Mesenchymal stem cell (in vitro differentiated cells and primary cell): Measurements from ENCODE around the gene MTX2.

Experiments used
- DNase-seq: peaks from one replicate; pipeline ENCODE4 v3.0.0-alpha.2; 2013
- H2AFZ ChIP-seq: one replicate; pipeline ENCODE4 v1.6.1; 2013; ENCODE audit warnings: low read depth, mild to moderate bottlenecking, control low read depth, inconsistent platforms, low read length, moderate library complexity
- H2AK5ac ChIP-seq: 2 replicates; pipeline ENCODE4 v1.6.1; 2013; ENCODE audit warnings: low read length, moderate library complexity, mild to moderate bottlenecking, inconsistent platforms; ENCODE audit not compliant: severe bottlenecking
- H2BK120ac ChIP-seq: one replicate; pipeline ENCODE4 v1.6.1; 2013; ENCODE audit warnings: low read depth, mild to moderate bottlenecking, inconsistent platforms, low read length, moderate library complexity
- H2BK12ac ChIP-seq, 2 experiments: one replicate each; pipeline ENCODE4 v1.6.1; 2013; ENCODE audit warnings: inconsistent platforms in 2 of 2, low read length in 2 of 2, mild to moderate bottlenecking in 2 of 2, moderate library complexity in 2 of 2, control low read depth in 1 of 2
- H2BK15ac ChIP-seq: one replicate; pipeline ENCODE4 v1.6.1; 2013; ENCODE audit warnings: mild to moderate bottlenecking, low read depth, inconsistent platforms; ENCODE audit not compliant: poor library complexity, severe bottlenecking
- H2BK5ac ChIP-seq: 2 replicates; pipeline ENCODE4 v1.6.1; 2013; ENCODE audit warnings: low read depth, mild to moderate bottlenecking, low read length, control low read depth, inconsistent platforms; ENCODE audit not compliant: poor library complexity, severe bottlenecking
- H3K14ac ChIP-seq, 2 experiments: one replicate each; pipeline ENCODE4 v1.6.1; 2013; ENCODE audit warnings: inconsistent platforms in 2 of 2, low read length in 2 of 2, control low read depth in 1 of 2, mild to moderate bottlenecking in 1 of 2, moderate library complexity in 1 of 2
- H3K18ac ChIP-seq, 2 experiments: one replicate each; pipeline ENCODE4 v1.6.1; 2013; ENCODE audit warnings: inconsistent platforms in 2 of 2, low read length in 2 of 2, control low read depth in 1 of 2, low read depth in 1 of 2, mild to moderate bottlenecking in 1 of 2
- H3K23ac ChIP-seq, 2 experiments: one replicate each; pipeline ENCODE4 v1.6.1; 2013; ENCODE audit warnings: inconsistent platforms in 2 of 2, low read length in 2 of 2, mild to moderate bottlenecking in 2 of 2, moderate library complexity in 2 of 2, control low read depth in 1 of 2
- H3K27ac ChIP-seq: 2 replicates; pipeline ENCODE4 v1.5.1; 2013; ENCODE audit warnings: mild to moderate bottlenecking, moderate library complexity, low read length, control low read depth, inconsistent platforms; ENCODE audit not compliant: poor library complexity, severe bottlenecking
- H3K27me3 ChIP-seq, 2 experiments: 2 replicates each; pipeline versions ENCODE4 v1.6.1 to v1.7.0; 2013; ENCODE audit warnings: low read length in 2 of 2, mild to moderate bottlenecking in 2 of 2, moderate library complexity in 2 of 2, control low read depth in 1 of 2, inconsistent platforms in 1 of 2; ENCODE audit not compliant: control insufficient read depth in 1 of 2, insufficient read depth in 1 of 2
- H3K36me3 ChIP-seq, 2 experiments: 2 replicates each; pipeline versions ENCODE4 v1.6.1 to v1.7.0; 2013; ENCODE audit warnings: low read length in 2 of 2, control low read depth in 1 of 2, inconsistent platforms in 1 of 2, low read depth in 1 of 2, mild to moderate bottlenecking in 1 of 2; ENCODE audit not compliant: insufficient read depth in 2 of 2, control insufficient read depth in 1 of 2
- H3K4ac ChIP-seq, 2 experiments: one replicate each; pipeline ENCODE4 v1.6.1; 2013; ENCODE audit warnings: inconsistent platforms in 2 of 2, low read length in 2 of 2, mild to moderate bottlenecking in 2 of 2, moderate library complexity in 2 of 2, control low read depth in 1 of 2, low read depth in 1 of 2
- H3K4me1 ChIP-seq: 2 replicates; pipeline ENCODE4 v1.6.1; 2013; ENCODE audit warnings: low read depth, low read length, control low read depth; ENCODE audit not compliant: control insufficient read depth, insufficient read depth
- H3K4me2 ChIP-seq: 2 replicates; pipeline ENCODE4 v1.6.1; 2013; ENCODE audit warnings: low read length, mild to moderate bottlenecking, inconsistent platforms; ENCODE audit not compliant: poor library complexity, severe bottlenecking
- H3K4me3 ChIP-seq, 2 experiments: 2 replicates each; pipeline versions ENCODE4 v1.5.1 to v1.7.0; 2013; ENCODE audit warnings: low read length in 2 of 2, mild to moderate bottlenecking in 2 of 2, control low read depth in 1 of 2, low read depth in 1 of 2; ENCODE audit not compliant: insufficient read depth in 1 of 2
- H3K79me1 ChIP-seq: replicated peaks from 2 replicates; pipeline ENCODE4 v1.6.1; 2013; ENCODE audit warnings: mild to moderate bottlenecking, control low read depth, low read length, inconsistent platforms; ENCODE audit not compliant: poor library complexity, severe bottlenecking
- H3K9ac ChIP-seq: 2 replicates; pipeline ENCODE4 v1.7.0; 2013; ENCODE audit warnings: mild to moderate bottlenecking, low read length, moderate library complexity
- H3K9me3 ChIP-seq: 2 replicates; pipeline ENCODE4 v1.7.0; 2013; ENCODE audit warnings: mild to moderate bottlenecking, low read length; ENCODE audit not compliant: control insufficient read depth
- H4K8ac ChIP-seq: one replicate; pipeline ENCODE4 v1.6.1; 2013; ENCODE audit warnings: inconsistent platforms, mild to moderate bottlenecking, low read length, moderate library complexity
- H4K91ac ChIP-seq: one replicate; pipeline ENCODE4 v1.6.1; 2013; ENCODE audit warnings: mild to moderate bottlenecking, low read length, inconsistent platforms
- whole genome bisulfite sequencing: methylation state at CpG from one replicate; pipeline ENCODE4 v1.1.7; 2013; ENCODE audit warnings: mixed read lengths; 5-methylcytosine and 5-hydroxymethylcytosine counted together

The MTX2 gene

GRCh38 chr2:176331646-176332045, 62.4 kb downstream of the MTX2 start:
- H3K27ac ChIP-seq: no peak overlapping the region
- H2AFZ ChIP-seq: no peak overlapping the region
- H2BK5ac ChIP-seq: no peak overlapping the region
- H3K4ac ChIP-seq: no peak overlapping the region
- no peak overlapping the region for H3K18ac ChIP-seq
- no peaks in the 10 kb centered on the region for H3K9me3 ChIP-seq
- no peak overlapping the region for H4K8ac ChIP-seq
- no peak for DNase-seq
- H3K9ac ChIP-seq: no peak overlapping the region
- H3K27me3 ChIP-seq: no peaks in the 10 kb centered on the region
- H4K91ac ChIP-seq: no peak overlapping the region
- peaks cover 0 to 43% of the 10 kb centered on the region in 2 experiments for H3K36me3 ChIP-seq
- H3K4me3 ChIP-seq: no peak overlapping the region
- peaks cover 1% of the 10 kb centered on the region for H3K79me1 ChIP-seq
- no peak overlapping the region for H2BK120ac ChIP-seq
- no peak overlapping the region for H3K4me2 ChIP-seq
- no peaks in the 10 kb centered on the region for H3K4me1 ChIP-seq
- WGBS: no CpG with 5 or more reads among the region's 1 CpG
- no peak overlapping the region for H3K14ac ChIP-seq
- H2BK12ac ChIP-seq: no peak overlapping the region
- no peak overlapping the region for H3K23ac ChIP-seq
- H2BK15ac ChIP-seq: no peak overlapping the region
- H2AK5ac ChIP-seq: no peak overlapping the region

GRCh38 chr2:176334729-176335128, 65.5 kb downstream of the MTX2 start:
- H2BK5ac ChIP-seq: no peak overlapping the region
- no peak overlapping the region for H2AFZ ChIP-seq
- H3K36me3 ChIP-seq: peaks cover 7 to 47% of the 10 kb centered on the region in 2 experiments
- H2BK15ac ChIP-seq: no peak overlapping the region
- H3K23ac ChIP-seq: no peak overlapping the region
- DNase-seq: no peak
- H3K4me2 ChIP-seq: no peak overlapping the region
- no peak overlapping the region for H3K4ac ChIP-seq
- H3K79me1 ChIP-seq: peaks cover 1% of the 10 kb centered on the region
- H2AK5ac ChIP-seq: no peak overlapping the region
- H4K8ac ChIP-seq: no peak overlapping the region
- H2BK120ac ChIP-seq: no peak overlapping the region
- no peaks in the 10 kb centered on the region for H3K27me3 ChIP-seq
- H2BK12ac ChIP-seq: no peak overlapping the region
- H3K14ac ChIP-seq: no peak overlapping the region
- no peak overlapping the region for H4K91ac ChIP-seq
- H3K4me3 ChIP-seq: no peak overlapping the region
- H3K9ac ChIP-seq: no peak overlapping the region
- H3K4me1 ChIP-seq: no peaks in the 10 kb centered on the region
- no peaks in the 10 kb centered on the region for H3K9me3 ChIP-seq
- H3K27ac ChIP-seq: no peak overlapping the region
- 100% methylated on average over 1 of the region's 1 CpG for WGBS
- no peak overlapping the region for H3K18ac ChIP-seq

GRCh38 chr2:176338395-176338794, 69.2 kb downstream of the MTX2 start:
- Histone ChIP-seq H3K4ac (no peak overlapping the region), H3K27me3 (no peaks in the 10 kb centered on the region), H3K18ac (no peak overlapping the region), H3K79me1 (peaks cover 2% of the 10 kb centered on the region), H3K23ac (no peak overlapping the region), H4K8ac (no peak overlapping the region), H3K4me2 (no peak overlapping the region), H3K4me1 (no peaks in the 10 kb centered on the region), H2BK12ac (no peak overlapping the region), H2AFZ (no peak overlapping the region), H3K9me3 (no peaks in the 10 kb centered on the region), H3K4me3 (no peak overlapping the region), H2BK120ac (no peak overlapping the region), H2AK5ac (no peak overlapping the region), H3K36me3 (peaks cover 10 to 37% of the 10 kb centered on the region in 2 experiments), H2BK5ac (no peak overlapping the region), H3K27ac (no peak overlapping the region), H3K9ac (no peak overlapping the region), H3K14ac (no peak overlapping the region), H4K91ac (no peak overlapping the region), H2BK15ac (no peak overlapping the region)
- WGBS: 88% methylated on average over 2 of the region's 3 CpGs
- no peak for DNase-seq

GRCh38 chr2:176339208-176339607, 70.0 kb downstream of the MTX2 start:
- Histone ChIP-seq H2BK15ac (no peak overlapping the region), H3K4me3 (no peak overlapping the region), H3K27me3 (no peaks in the 10 kb centered on the region), H2AK5ac (no peak overlapping the region), H2BK12ac (no peak overlapping the region), H4K91ac (no peak overlapping the region), H3K18ac (no peak overlapping the region), H3K27ac (no peak overlapping the region), H2BK5ac (no peak overlapping the region), H3K14ac (no peak overlapping the region), H3K36me3 (peaks cover 10 to 30% of the 10 kb centered on the region in 2 experiments), H3K4me1 (no peaks in the 10 kb centered on the region), H4K8ac (no peak overlapping the region), H3K79me1 (peaks cover 2% of the 10 kb centered on the region), H2BK120ac (no peak overlapping the region), H2AFZ (no peak overlapping the region), H3K4ac (no peak overlapping the region), H3K9ac (no peak overlapping the region), H3K23ac (no peak overlapping the region), H3K4me2 (no peak overlapping the region), H3K9me3 (no peaks in the 10 kb centered on the region)
- WGBS: 100% methylated on average over 1 of the region's 1 CpG
- no peak for DNase-seq
